OCI-LY3 (cell line): ENCODE measurements around the gene JARID2.

Experiments used
- H2AFZ ChIP-seq: fragments of 200-600, 300-600 bp; shearing (Covaris generic); 2 replicates; pipeline ENCODE4 v1.6.0; 2014; ENCODE audit warnings: antibody characterized with exemption, low read depth, low read length
- H3K27ac ChIP-seq: fragments of 200-600, 300-600 bp; sonication (generic); 2 replicates; pipeline ENCODE4 v1.5.1; 2014; ENCODE audit warnings: mild to moderate bottlenecking, low read length, moderate library complexity, mixed read lengths
- H3K27me3 ChIP-seq: fragments of 200-600, 300-600 bp; sonication (generic); 2 replicates; pipeline ENCODE4 v1.6.1; 2014; ENCODE audit warnings: low read depth, low read length, mixed read lengths
- H3K36me3 ChIP-seq: fragments of 200-600, 300-600 bp; sonication (generic); replicated peaks from 2 replicates; pipeline ENCODE3; 2014; ENCODE audit warnings: low read depth, low read length, mixed read lengths
- H3K4me1 ChIP-seq: fragments of 300-600, 200-600 bp; sonication (generic); 2 replicates; pipeline ENCODE4 v1.6.1; 2014; ENCODE audit warnings: low read length, mixed read lengths
- H3K4me2 ChIP-seq: fragments of 200-600, 300-600 bp; sonication (generic); 2 replicates; pipeline ENCODE4 v1.6.1; 2014; ENCODE audit warnings: low read length, mixed read lengths
- H3K4me3 ChIP-seq: fragments of 300-600, 200-600 bp; sonication (generic); 2 replicates; pipeline ENCODE4 v1.5.1; 2014; ENCODE audit warnings: antibody characterized with exemption, mild to moderate bottlenecking, low read length, moderate library complexity
- H3K79me2 ChIP-seq: fragments of 300-600, 200-600 bp; shearing (Covaris generic); 2 replicates; pipeline ENCODE4 v1.6.1; 2014; ENCODE audit warnings: mild to moderate bottlenecking, low read length, mixed read lengths
- H3K9ac ChIP-seq: fragments of 300-600, 200-600 bp; shearing (Covaris generic); 2 replicates; pipeline ENCODE4 v1.6.0; 2014; ENCODE audit warnings: mild to moderate bottlenecking, low read length, moderate library complexity
- H3K9me3 ChIP-seq: fragments of 200-600, 300-600 bp; shearing (Covaris generic); 2 replicates; pipeline ENCODE4 v1.6.1; 2014; ENCODE audit warnings: low read length, mixed read lengths; ENCODE audit not compliant: insufficient read depth
- H4K20me1 ChIP-seq: fragments of 200-600, 300-600 bp; sonication (generic); 2 replicates; pipeline ENCODE4 v1.6.1; 2016; ENCODE audit warnings: low read length, mixed read lengths; ENCODE audit not compliant: insufficient read depth
- EZH2phosphoT487 ChIP-seq: fragments of 200-600 bp; shearing (Covaris generic); IDR thresholded peaks from 2 replicates; pipeline ENCODE4 v1.6.1; 2018; ENCODE audit warnings: antibody characterized with exemption, mixed run types, low read depth
- TF ChIP-seq, protein P1 (sequence below): fragments of 200-600, 300-600 bp; sonication (generic); IDR thresholded peaks from 2 replicates; pipeline ENCODE4 v1.5.1; 2014; ENCODE audit warnings: antibody characterized with exemption, low read length, low read depth

JARID2 gene

DNA sequence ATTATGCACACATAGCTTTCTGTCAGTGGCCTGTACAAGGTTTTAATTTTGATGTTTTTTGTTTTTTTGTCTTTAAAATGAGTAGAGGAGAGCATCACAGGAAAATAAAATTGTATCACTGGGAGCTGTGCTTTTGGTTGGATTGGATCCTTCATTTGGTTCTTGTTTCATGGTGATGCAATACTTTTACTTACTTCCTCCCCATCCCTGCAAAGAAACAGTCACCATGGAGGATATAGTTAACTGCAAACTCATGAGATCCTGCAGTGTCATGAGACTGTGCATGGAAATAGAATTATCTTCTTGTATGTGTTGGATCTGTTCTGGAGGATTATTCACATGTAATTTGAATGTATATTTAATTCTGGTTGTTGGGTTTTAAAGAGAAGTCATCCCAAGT lies 122.3 kb downstream of the JARID2 start:
- Histone ChIP-seq H3K4me3 (no peak overlapping the region), H2AFZ (no peak overlapping the region), H4K20me1 (peaks cover 83% of the 10 kb centered on the region), H3K27me3 (no peaks in the 10 kb centered on the region), H3K36me3 (no peaks in the 10 kb centered on the region), H3K4me2 (no peak overlapping the region), H3K79me2 (peaks cover 93% of the 10 kb centered on the region), H3K9me3 (no peaks in the 10 kb centered on the region), H3K27ac (no peak overlapping the region), H3K4me1 (peaks cover 9% of the 10 kb centered on the region; the same call in 1 of the 2 replicates), H3K9ac (no peak overlapping the region)
- TF ChIP-seq, protein P1, sequence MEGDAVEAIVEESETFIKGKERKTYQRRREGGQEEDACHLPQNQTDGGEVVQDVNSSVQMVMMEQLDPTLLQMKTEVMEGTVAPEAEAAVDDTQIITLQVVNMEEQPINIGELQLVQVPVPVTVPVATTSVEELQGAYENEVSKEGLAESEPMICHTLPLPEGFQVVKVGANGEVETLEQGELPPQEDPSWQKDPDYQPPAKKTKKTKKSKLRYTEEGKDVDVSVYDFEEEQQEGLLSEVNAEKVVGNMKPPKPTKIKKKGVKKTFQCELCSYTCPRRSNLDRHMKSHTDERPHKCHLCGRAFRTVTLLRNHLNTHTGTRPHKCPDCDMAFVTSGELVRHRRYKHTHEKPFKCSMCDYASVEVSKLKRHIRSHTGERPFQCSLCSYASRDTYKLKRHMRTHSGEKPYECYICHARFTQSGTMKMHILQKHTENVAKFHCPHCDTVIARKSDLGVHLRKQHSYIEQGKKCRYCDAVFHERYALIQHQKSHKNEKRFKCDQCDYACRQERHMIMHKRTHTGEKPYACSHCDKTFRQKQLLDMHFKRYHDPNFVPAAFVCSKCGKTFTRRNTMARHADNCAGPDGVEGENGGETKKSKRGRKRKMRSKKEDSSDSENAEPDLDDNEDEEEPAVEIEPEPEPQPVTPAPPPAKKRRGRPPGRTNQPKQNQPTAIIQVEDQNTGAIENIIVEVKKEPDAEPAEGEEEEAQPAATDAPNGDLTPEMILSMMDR: no peak
- TF ChIP-seq EZH2phosphoT487: no peak

DNA sequence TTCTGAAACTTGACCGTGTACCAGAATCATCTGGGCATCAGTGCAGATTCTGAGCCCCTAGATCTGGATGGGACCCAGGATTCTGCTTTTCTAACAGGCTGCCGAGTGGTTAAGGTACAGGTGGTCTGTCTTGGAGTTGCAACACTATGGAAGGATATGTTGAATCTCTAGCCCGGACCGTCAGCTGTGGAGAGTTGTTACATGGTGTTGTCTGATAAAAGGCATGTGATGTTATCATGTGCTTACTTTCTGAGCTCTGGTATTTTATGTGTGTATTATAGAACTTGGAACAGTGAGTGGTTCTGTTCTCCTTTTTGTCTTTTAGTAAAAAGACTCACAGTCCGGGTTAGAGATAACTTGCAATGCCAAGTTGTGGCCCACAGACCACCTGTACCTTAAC lies 123.0 kb downstream of the JARID2 start:
- no peak overlapping the region for H3K4me3 ChIP-seq
- peaks cover 9% of the 10 kb centered on the region; the same call in 1 of the 2 replicates for H3K4me1 ChIP-seq
- no peak overlapping the region for H3K27ac ChIP-seq
- no peaks in the 10 kb centered on the region for H3K9me3 ChIP-seq
- H3K36me3 ChIP-seq: no peaks in the 10 kb centered on the region
- no peak overlapping the region for H2AFZ ChIP-seq
- H3K27me3 ChIP-seq: no peaks in the 10 kb centered on the region
- H3K4me2 ChIP-seq: no peak overlapping the region
- H3K79me2 ChIP-seq: peaks cover 93% of the 10 kb centered on the region
- TF ChIP-seq, protein P1: no peak
- no peak for TF ChIP-seq EZH2phosphoT487
- H4K20me1 ChIP-seq: peaks cover 83% of the 10 kb centered on the region
- no peak overlapping the region for H3K9ac ChIP-seq

DNA sequence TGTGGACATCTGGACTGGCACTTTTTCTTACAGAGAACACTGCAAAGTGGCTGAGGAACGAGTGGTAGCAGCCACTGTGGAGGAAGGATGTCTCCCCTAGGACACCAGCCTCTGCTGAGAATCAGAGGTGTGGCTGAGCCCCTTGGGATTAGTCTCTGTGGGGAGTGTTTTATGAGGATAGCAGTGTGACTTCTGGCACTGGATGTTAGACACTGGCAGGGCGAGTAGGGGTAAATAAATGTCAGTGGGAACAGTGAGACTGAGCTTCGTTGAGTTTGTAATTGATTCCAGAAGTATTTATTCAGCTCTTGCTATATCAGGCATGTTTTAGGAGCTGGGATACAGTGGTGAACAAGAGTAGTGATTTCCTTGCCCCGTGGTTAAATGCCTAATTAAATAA lies 124.0 kb downstream of the JARID2 start:
- no peak overlapping the region for H3K27ac ChIP-seq
- no peaks in the 10 kb centered on the region for H3K9me3 ChIP-seq
- no peaks in the 10 kb centered on the region for H3K27me3 ChIP-seq
- H4K20me1 ChIP-seq: peaks cover 84% of the 10 kb centered on the region
- no peak overlapping the region for H3K9ac ChIP-seq
- no peak overlapping the region for H3K4me2 ChIP-seq
- TF ChIP-seq, protein P1: no peak
- TF ChIP-seq EZH2phosphoT487: no peak
- H3K36me3 ChIP-seq: peaks cover 2% of the 10 kb centered on the region
- H3K4me1 ChIP-seq: peaks cover 9% of the 10 kb centered on the region; the same call in 1 of the 2 replicates
- no peak overlapping the region for H3K4me3 ChIP-seq
- H2AFZ ChIP-seq: no peak overlapping the region
- H3K79me2 ChIP-seq: peaks cover 93% of the 10 kb centered on the region

DNA sequence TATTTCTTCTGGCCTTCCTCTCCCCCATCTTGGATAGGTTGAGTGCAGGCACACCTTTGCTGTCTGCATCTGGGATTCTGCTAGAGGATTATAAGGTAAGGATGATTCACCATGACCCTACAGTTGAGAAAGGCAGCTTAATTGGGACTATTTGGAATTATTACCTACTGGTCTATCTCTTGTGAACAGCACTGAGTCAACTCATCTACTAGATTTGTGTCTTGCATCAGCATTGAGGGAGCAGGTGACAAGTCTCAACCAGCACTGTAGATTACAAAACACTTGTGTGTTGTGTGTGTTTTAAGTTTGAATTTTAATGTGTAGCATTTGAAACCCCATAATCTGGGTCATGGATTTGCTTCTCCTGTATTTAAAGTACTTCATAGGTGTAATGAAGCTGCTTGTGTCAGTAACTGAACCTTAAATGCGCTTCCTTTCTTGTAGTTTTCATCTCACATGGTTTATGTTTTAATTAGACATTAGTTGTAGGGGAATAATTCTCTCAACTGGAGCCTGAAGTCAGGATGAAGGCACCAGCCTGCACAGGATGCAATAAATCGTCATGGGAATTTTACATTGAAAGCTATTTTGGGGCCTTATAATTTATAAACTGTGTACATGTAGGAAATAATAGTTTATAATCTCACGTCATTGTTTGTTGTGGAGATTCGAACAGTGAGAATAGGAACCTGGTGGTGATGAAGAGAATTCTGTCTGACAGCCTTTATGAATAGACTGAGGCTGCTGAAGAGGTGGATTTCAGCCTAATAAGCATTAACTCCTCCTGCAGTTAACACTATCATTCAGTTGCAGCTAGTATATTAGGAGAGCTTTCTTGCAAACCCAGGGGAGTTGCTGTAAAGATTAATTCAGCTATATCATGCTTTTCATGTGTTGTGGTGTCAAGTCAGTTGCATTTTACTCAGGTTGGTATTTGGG lies 125.1 kb downstream of the JARID2 start:
- Histone ChIP-seq H3K36me3 (peaks cover 2% of the 10 kb centered on the region), H2AFZ (no peak overlapping the region), H3K4me1 (peaks cover 9% of the 10 kb centered on the region; the same call in 1 of the 2 replicates), H4K20me1 (peaks cover 84% of the 10 kb centered on the region), H3K79me2 (peaks cover 93% of the 10 kb centered on the region), H3K9me3 (no peaks in the 10 kb centered on the region), H3K4me3 (no peak overlapping the region), H3K4me2 (no peak overlapping the region), H3K9ac (no peak overlapping the region), H3K27ac (no peak overlapping the region), H3K27me3 (no peaks in the 10 kb centered on the region)
- TF ChIP-seq, protein P1: no peak
- TF ChIP-seq EZH2phosphoT487: no peak
